Breast epithelium (tissue), 3 donors: ENCODE measurements around the gene VSNL1.

Experiments
- POLR2A ChIP-seq: fragments of 450-650 bp; IDR thresholded peaks from one replicate; pipeline ENCODE4 v1.6.1; 2016; ENCODE audit warnings: antibody characterized with exemption, mild to moderate bottlenecking, moderate library complexity
- POLR2AphosphoS5 ChIP-seq, 3 donors: sonication (generic); formaldehyde crosslinking; IDR thresholded peaks; one replicate each; pipeline ENCODE4 v1.6.1; 2017; ENCODE audit warnings: antibody characterized with exemption in 3 of 3
- TF ChIP-seq, protein P1 (sequence below), 3 donors: fragments of 450-650 bp; IDR thresholded peaks; one replicate each; pipeline ENCODE4 v1.5.1; 2016 to 2017; ENCODE audit warnings: antibody characterized with exemption in 3 of 3, mild to moderate bottlenecking in 3 of 3, moderate library complexity in 3 of 3

DNA sequence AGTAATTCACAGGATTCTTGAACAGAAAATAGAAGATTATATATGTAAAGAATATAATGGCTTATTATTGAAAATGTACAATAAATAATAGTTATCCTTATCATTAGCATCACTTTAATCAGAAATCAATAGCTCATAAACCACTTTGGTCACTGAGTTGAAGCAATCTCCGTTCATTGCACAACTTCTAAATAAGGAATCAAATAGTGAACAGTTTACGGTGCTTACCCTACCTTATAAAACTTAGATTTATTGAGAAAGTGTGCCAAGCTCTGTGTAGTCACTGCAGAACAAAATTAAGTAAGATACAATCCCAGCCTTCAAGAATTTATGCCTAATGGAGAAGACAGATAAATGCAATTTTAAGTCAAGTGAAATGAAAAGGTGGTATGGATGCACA is 6.7 kb downstream of the VSNL1 start:
- TF ChIP-seq POLR2A = no peak
- TF ChIP-seq POLR2AphosphoS5 (IDR thresholded peaks at IDR 0.05) = no peak
- TF ChIP-seq, protein P1, sequence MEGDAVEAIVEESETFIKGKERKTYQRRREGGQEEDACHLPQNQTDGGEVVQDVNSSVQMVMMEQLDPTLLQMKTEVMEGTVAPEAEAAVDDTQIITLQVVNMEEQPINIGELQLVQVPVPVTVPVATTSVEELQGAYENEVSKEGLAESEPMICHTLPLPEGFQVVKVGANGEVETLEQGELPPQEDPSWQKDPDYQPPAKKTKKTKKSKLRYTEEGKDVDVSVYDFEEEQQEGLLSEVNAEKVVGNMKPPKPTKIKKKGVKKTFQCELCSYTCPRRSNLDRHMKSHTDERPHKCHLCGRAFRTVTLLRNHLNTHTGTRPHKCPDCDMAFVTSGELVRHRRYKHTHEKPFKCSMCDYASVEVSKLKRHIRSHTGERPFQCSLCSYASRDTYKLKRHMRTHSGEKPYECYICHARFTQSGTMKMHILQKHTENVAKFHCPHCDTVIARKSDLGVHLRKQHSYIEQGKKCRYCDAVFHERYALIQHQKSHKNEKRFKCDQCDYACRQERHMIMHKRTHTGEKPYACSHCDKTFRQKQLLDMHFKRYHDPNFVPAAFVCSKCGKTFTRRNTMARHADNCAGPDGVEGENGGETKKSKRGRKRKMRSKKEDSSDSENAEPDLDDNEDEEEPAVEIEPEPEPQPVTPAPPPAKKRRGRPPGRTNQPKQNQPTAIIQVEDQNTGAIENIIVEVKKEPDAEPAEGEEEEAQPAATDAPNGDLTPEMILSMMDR (IDR thresholded peaks at IDR 0.05) = no peak
